ENCODE data around the gene AKAP8L. TPM values are rescaled to one million over a fixed set of nuclear protein-coding genes. Genes with fewer than 3 reads are reported as not detected.

Gene AKAP8L
- total RNA-seq, 1 experiment from 2014 or later: 106 TPM

DNA sequence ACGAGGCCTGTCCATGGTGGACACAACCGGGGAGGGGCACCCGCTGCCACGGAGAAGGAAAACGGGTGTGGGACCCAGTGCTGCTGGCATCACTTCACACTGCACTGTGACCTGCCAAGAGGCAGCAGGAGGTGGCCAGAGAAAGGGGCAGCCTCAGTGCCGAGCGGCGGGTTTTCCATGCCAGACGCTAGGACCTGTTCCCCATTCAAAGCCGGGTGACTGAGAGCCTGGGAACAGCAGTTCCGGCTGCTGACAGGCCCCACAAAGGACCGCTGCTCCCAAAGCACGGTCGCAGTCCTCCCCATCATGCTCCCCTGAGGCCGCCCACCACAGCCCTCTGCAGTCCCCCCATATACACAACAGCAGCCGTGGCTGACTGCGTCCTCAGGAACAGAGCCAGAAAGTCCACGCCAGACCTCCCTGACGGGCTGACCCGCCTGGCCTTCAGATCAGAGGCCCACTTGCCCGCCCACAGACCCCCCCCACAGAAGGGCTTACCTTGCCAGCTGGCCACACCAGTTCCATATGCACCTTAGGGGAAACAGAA is 44.6 kb downstream of the AKAP8L start:
- no peaks in the 10 kb centered on the region for H3K27me3 ChIP-seq (ENCODE audit: insufficient read depth, low read length)
- BruUV-seq (replicated peaks): no TSS peak
- intact Hi-C loops (cut with micrococcal nuclease): loop anchor here (10.0 kb wide), 1 partner anchor 109 kb away; no protein-coding TSS in a partner anchor
- H3K4me2 ChIP-seq (ENCODE audit: low read length): no peak overlapping the region
- TF ChIP-seq, protein P1, sequence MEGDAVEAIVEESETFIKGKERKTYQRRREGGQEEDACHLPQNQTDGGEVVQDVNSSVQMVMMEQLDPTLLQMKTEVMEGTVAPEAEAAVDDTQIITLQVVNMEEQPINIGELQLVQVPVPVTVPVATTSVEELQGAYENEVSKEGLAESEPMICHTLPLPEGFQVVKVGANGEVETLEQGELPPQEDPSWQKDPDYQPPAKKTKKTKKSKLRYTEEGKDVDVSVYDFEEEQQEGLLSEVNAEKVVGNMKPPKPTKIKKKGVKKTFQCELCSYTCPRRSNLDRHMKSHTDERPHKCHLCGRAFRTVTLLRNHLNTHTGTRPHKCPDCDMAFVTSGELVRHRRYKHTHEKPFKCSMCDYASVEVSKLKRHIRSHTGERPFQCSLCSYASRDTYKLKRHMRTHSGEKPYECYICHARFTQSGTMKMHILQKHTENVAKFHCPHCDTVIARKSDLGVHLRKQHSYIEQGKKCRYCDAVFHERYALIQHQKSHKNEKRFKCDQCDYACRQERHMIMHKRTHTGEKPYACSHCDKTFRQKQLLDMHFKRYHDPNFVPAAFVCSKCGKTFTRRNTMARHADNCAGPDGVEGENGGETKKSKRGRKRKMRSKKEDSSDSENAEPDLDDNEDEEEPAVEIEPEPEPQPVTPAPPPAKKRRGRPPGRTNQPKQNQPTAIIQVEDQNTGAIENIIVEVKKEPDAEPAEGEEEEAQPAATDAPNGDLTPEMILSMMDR (IDR thresholded peaks at IDR 0.05 in 2 of 3, conservative IDR thresholded peaks at IDR 0.05 in 1 of 3; ENCODE audit: borderline replicate concordance in 1 of 3, insufficient read depth in 1 of 3, low read depth in 2 of 3, low read length in 2 of 3): no peak
- CTCF ChIA-PET: no interaction called here
- no peaks in the 10 kb centered on the region for H3K9me2 ChIP-seq (ENCODE audit: insufficient read depth)
- H3K27ac ChIP-seq (ENCODE audit: low read depth, low read length): no peak overlapping the region
- H3K4me3 ChIP-seq (replicated peaks in 1 of 2; ENCODE audit: low read depth in 1 of 2, low read length in 2 of 2): no peak overlapping the region
- H4K20me1 ChIP-seq (ENCODE audit: insufficient read depth): peaks cover 9% of the 10 kb centered on the region; the same call in 1 of the 2 replicates
- RAD21 ChIA-PET (ENCODE audit: low non-redundant PET in 1 of 2, low total read pairs in 2 of 2, uncharacterized antibody in 2 of 2, unreplicated experiment in 2 of 2): no interaction called here
- peaks cover 26 to 37% of the 10 kb centered on the region in 2 experiments; a peak in 3 of 4 replicates for H3K36me3 ChIP-seq (ENCODE audit: control insufficient read depth in 1 of 2, insufficient read depth in 2 of 2, low read length in 2 of 2)
- H3K9ac ChIP-seq (ENCODE audit: low read length): no peak overlapping the region
- POLR2A ChIA-PET: no interaction called here
- H3K4me1 ChIP-seq (ENCODE audit: control insufficient read depth in 1 of 2, insufficient read depth in 2 of 2, low read length in 2 of 2): peaks cover 10 to 19% of the 10 kb centered on the region in 2 experiments
- peaks cover 76% of the 10 kb centered on the region for H3K79me2 ChIP-seq (ENCODE audit: insufficient read depth, low read length)
- no peak for ATAC-seq
- H3K9me3 ChIP-seq (ENCODE audit: control insufficient read depth in 1 of 2, insufficient read depth in 1 of 2, low read depth in 1 of 2, low read length in 2 of 2): no peaks in the 10 kb centered on the region
- no peak overlapping the region for H2AFZ ChIP-seq (ENCODE audit: low read depth, low read length, poor library complexity, severe bottlenecking)
- DNase-seq (ENCODE audit: low read depth, low spot score): no peak

DNA sequence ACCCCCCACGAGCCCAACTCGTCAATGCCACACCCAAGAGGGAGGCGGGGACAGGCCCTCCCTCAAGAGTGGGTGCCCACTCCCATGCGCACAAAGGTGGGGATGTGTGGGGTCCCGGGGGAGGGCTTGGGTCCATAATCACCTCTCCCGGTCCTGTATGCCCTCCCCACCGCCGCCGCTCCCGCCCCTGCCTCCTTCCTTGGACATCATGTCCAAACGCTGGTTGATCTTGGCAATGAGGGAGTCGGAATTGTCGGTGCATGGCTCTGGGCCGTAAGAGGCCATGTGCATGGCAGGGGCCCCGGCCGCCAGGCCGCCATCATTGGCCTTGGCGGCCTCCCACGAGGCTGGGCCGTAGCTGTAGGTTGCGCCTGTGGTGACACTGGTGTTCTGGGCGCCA is 45.1 kb downstream of the AKAP8L start:
- TF ChIP-seq CEBPB (IDR thresholded peaks at IDR 0.05; ENCODE audit: low read depth) (no peak), SP1 (IDR thresholded peaks at IDR 0.05; ENCODE audit: low read depth) (no peak), FOSL1 (IDR thresholded peaks at IDR 0.05; ENCODE audit: low read depth) (no peak), CBX3 (IDR thresholded peaks at IDR 0.05; ENCODE audit: low read depth) (no peak)
- POLR2A ChIA-PET: no interaction called here

More for the DNA sequence above, 45.1 kb downstream of the AKAP8L start:
- H3K36me3 ChIP-seq (ENCODE audit: control insufficient read depth in 1 of 2, insufficient read depth in 2 of 2, low read length in 2 of 2): peaks cover 26 to 43% of the 10 kb centered on the region in 2 experiments
- no peak overlapping the region for H3K4me3 ChIP-seq (replicated peaks in 1 of 2; ENCODE audit: low read depth in 1 of 2, low read length in 2 of 2)
- ATAC-seq (no peak), DNase-seq (ENCODE audit: low read depth, low spot score) (no peak)
- H3K4me1 ChIP-seq (ENCODE audit: control insufficient read depth in 1 of 2, insufficient read depth in 2 of 2, low read length in 2 of 2): peaks cover 10 to 19% of the 10 kb centered on the region in 2 experiments
- H3K27me3 ChIP-seq (ENCODE audit: insufficient read depth, low read length): no peaks in the 10 kb centered on the region
- H3K9ac ChIP-seq (ENCODE audit: low read length): no peak overlapping the region
- RAD21 ChIA-PET (ENCODE audit: low non-redundant PET in 1 of 2, low total read pairs in 2 of 2, uncharacterized antibody in 2 of 2, unreplicated experiment in 2 of 2): no interaction called here
- no peaks in the 10 kb centered on the region for H3K9me3 ChIP-seq (ENCODE audit: control insufficient read depth in 1 of 2, insufficient read depth in 1 of 2, low read depth in 1 of 2, low read length in 2 of 2)
- H3K4me2 ChIP-seq (ENCODE audit: low read length): no peak overlapping the region
- H3K9me2 ChIP-seq (ENCODE audit: insufficient read depth): no peaks in the 10 kb centered on the region
- H3K27ac ChIP-seq (ENCODE audit: low read depth, low read length): no peak overlapping the region
- BruUV-seq (replicated peaks): no TSS peak
- H4K20me1 ChIP-seq (ENCODE audit: insufficient read depth): peaks cover 9% of the 10 kb centered on the region; the same call in 1 of the 2 replicates
- CTCF ChIA-PET: no interaction called here
- intact Hi-C loops (cut with micrococcal nuclease): loop anchor here (10.0 kb wide), 1 partner anchor 109 kb away; no protein-coding TSS in a partner anchor
- H2AFZ ChIP-seq (ENCODE audit: low read depth, low read length, poor library complexity, severe bottlenecking): no peak overlapping the region
- H3K79me2 ChIP-seq (ENCODE audit: insufficient read depth, low read length): peaks cover 71% of the 10 kb centered on the region

Measured in HCT116 (cell line).